Inferior parietal cortex (tissue), 1 donor: ENCODE measurements around the gene DPP7.

Experiments
- DNase-seq: peaks from one replicate; pipeline ENCODE4 v3.0.0-alpha.2; 2016; ENCODE audit errors: extremely low spot score

The DPP7 gene

GRCh38 chr9:137114613-137115393 lies at the start of gene DPP7:
DPP7 (minus strand) TSS chr9:137114733; CDS start chr9:137114713, 20 bp downstream.
- peak; percentile 66 for DNase-seq

- no peak for DNase-seq
These were observed 49.3 kb upstream of the DPP7 start for GRCh38 chr9:137163805-137164204.

DNA sequence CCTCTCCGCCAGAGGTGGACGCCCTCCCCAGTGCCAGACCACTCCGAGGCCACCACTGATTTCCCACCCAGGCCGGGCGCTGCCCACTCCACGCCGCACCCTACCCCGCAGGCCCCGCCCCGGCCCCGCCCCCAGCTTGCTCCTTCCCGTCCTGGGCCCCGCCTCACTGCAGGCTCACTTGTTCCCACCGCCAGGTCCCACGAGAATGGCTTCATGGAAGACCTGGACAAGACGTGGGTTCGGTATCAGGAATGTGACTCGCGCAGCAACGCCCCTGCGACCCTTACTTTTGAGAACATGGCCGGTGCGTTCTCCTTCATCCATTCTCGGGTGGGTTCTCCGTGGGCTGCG lies 48.8 kb upstream of the DPP7 start:
- DNase-seq, result no peak

DNA sequence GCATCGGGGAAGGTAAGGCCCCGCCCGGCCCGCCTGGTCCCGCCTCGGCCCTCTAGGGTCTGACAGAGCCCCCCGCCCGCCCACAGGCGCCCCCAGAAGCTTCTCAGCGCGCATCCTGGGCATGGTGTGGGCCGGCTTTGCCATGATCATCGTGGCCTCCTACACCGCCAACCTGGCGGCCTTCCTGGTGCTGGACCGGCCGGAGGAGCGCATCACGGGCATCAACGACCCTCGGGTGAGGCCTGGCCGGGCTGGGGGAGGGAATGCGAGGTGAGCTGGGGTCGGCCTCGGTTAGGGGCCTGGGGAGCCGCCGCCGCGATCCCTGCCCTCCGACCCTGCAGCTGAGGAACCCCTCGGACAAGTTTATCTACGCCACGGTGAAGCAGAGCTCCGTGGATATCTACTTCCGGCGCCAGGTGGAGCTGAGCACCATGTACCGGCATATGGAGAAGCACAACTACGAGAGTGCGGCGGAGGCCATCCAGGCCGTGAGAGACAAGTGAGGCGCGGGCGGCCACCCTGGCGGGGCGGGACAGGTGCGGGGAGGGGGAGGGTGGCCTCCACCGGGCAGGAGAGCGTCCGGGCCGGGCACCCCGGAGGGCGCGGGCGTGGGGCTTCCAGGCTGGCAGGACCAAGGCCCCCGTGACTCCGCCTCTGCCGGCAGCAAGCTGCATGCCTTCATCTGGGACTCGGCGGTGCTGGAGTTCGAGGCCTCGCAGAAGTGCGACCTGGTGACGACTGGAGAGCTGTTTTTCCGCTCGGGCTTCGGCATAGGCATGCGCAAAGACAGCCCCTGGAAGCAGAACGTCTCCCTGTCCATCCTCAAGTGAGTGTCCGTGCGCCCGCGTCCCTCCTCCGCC lies 48.2 kb upstream of the DPP7 start:
- DNase-seq, result no peak

- no peak for DNase-seq
These were observed 47.3 kb upstream of the DPP7 start for GRCh38 chr9:137161558-137162486.

GRCh38 chr9:137160716-137161557 lies 46.4 kb upstream of the DPP7 start:
- no peak for DNase-seq

DNA sequence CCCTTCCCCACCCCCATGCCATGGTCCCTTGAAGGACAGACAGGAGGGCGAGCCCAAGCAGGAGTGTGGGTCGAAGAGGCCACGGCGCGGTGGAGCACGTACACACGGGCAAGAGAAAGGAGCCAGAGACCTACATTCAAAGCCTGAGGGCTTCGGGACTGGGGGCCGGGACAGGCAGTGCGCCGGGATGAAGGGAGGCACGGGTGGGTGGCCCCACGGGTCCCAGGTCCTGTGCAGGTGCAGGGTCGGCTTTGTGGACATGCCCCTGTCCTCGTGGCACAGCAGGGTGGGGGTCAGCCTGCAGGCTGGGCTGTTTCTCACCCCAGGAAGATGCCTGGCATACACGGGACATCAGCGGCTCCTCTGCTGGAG lies 45.5 kb upstream of the DPP7 start:
- DNase-seq, result no peak

DNA sequence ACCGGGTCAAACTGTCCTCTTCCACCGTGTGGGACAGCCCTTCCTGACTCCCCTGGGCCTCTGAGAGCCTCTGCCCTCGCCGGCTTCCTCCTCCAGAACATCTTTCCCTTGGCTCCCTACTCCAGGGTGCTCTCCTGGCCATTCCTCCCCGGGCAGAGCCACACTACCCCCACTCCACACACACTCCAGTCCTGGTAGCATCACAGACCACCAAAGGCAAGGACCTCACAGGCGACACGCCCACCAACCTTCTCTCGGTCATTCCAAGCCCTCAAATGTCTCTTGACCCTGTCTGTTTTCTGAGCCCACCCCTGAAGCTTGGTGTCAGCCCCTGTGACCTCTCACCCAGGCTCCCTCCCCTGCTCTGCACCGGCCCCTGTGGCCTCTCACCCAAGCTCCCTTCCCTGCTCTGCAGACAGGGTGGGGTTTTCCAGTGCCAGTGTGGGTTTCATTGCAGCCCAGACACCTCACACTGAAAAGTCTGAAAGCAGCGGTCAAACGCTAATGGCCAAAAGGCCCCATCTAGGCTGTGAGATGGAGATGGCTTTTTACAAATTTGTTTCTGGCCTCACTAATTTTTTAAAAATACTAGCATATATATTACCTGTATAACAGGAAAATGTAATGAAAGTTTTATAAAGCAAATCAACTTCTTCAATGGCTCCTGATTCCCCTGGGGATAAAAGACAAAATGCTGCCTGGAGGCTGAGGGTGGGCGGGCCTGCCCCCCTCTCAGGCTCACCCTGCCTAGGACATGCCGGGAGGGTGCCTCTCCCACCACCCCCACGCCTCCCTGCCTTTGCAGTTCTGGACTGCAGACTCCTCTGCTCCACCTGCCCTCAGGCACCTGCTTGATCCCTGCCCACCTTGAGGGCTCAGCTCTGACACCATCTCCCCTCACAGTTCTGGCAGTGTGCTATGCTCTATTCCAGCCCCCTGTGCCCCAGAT lies 44.8 kb upstream of the DPP7 start:
- no peak for DNase-seq

GRCh38 chr9:137158625-137159024 lies 44.1 kb upstream of the DPP7 start:
- DNase-seq, result no peak

- DNase-seq, result no peak
These were observed 43.3 kb upstream of the DPP7 start for GRCh38 chr9:137157618-137158415.

GRCh38 chr9:137156567-137157375 lies 42.2 kb upstream of the DPP7 start:
- no peak for DNase-seq

- DNase-seq, result no peak
These were observed 38.4 kb upstream of the DPP7 start for GRCh38 chr9:137152844-137153405.

DNA sequence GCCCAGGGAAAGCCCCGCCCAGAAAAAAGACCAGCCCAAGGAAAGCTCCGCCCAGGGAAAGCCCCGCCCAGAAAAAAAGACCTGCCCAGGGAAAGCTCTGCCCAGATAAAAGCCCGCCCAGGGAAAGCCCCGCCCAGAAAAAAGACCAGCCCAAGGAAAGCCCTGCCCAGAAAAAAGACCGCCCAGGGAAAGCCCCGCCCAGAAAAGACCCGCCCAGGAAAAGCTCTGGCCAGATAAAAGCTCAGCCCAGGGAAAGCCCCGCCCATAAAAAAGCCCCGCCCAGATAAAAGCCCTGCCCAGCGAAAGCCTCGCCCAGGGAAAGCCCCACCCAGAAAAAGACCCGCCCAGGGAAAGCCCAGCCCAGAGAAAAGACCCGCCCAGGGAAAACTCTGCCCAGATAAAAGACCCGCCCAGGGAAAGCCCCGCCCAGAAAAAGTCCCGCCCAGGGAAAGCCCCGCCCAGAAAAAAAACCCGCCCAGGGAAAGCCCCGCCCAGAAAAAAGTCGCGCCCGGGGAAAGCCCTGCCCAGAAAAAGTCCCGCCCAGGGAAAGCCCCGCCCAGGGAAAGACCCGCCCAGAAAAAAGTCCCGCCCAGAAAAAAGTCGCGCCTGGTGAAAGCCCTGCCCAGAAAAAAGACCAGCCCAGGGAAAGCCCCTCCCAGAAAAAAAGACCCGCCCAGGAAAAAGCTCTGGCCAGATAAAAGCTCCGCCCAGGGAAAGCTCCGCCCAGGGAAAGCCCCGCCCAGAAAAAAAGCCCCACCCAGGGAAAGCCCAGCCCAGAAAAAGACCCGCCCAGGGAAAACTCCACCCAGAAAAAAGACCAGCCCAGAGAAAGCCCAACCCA lies 36.3 kb upstream of the DPP7 start:
- DNase-seq, result no peak

DNA sequence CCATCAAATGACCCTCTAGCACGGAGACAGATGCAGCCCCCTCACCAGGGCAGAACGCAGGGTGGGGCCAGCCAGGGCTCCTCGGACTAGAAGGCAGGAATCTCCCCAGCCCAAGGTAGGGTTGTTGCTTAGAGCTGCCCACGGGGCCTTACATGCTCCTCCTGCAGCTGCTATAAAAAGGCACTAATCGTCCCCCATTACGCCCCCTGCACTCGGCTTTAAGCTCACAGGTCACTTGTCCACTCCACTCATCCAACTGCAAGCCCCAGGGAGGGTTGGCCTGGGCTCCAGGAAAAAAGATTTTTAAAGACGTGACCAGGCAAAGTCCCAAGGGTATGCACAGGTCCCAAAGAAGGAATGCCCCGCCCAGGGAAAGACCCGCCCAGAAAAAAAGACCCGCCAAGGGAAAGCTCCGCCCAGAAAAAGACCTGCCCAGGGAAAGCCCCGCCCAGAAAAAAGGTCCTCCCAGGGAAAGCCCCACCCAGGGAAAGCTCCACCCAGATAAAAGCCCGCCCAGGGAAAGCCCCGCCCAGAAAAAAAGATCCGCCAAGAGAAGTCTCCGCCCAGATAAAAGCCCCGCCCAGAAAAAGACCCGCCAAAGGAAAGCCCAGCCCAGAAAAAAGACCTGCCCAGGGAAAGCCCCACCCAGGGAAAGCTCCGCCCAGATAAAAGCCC lies 35.5 kb upstream of the DPP7 start:
- no peak for DNase-seq

GRCh38 chr9:137149363-137149762 lies 34.8 kb upstream of the DPP7 start:
- DNase-seq, result no peak

GRCh38 chr9:137148661-137149060 lies 34.1 kb upstream of the DPP7 start:
- DNase-seq, result no peak
